Mucosa of descending colon (tissue), 3 donors: Measurements from ENCODE around the gene TMEM243. TPM values are rescaled to one million over a fixed set of nuclear protein-coding genes. Genes with fewer than 3 reads are reported as not detected.

Experiments
- ATAC-seq: fragments of 200-7000 bp; cut with Tn5 transposase; one replicate; pipeline ENCODE4 v1.9.1; 2020; ENCODE audit warnings: mild to moderate bottlenecking, moderate library complexity
- DNase-seq, 3 donors: peaks; one replicate each; pipeline ENCODE4 v3.0.0-alpha.2; 2020
- H3K36me3 ChIP-seq: fragments of 200-600 bp; one replicate; pipeline ENCODE4 v1.8.0; 2021; ENCODE audit warnings: low read depth, mild to moderate bottlenecking
- H3K4me1 ChIP-seq: fragments of 200-600 bp; one replicate; pipeline ENCODE4 v1.8.0; 2021; ENCODE audit warnings: low read depth, mild to moderate bottlenecking
- H3K4me3 ChIP-seq: fragments of 200-600 bp; one replicate; pipeline ENCODE4 v1.8.0; 2021; ENCODE audit warnings: mild to moderate bottlenecking
- H3K9me3 ChIP-seq: fragments of 200-600 bp; one replicate; pipeline ENCODE4 v1.8.0; 2021; ENCODE audit warnings: mild to moderate bottlenecking
- CTCF ChIP-seq: fragments of 200-600 bp; IDR thresholded peaks from one replicate; pipeline ENCODE4 v1.8.0; 2022; ENCODE audit warnings: antibody characterized with exemption, mild to moderate bottlenecking
- intact Hi-C, 2 donors: fragments of 100-400 bp; cut with DNase I in 1 of 2; cut with micrococcal nuclease in 1 of 2; formaldehyde crosslinking; loops; one replicate each; pipeline versions ENCODE4 v1.11.0 to v1.11.1; 2022; cut with DNase I, micrococcal nuclease
- total RNA-seq, 3 donors: library from RNA; stranded (reverse); fragmentation: NEBNext Ultra II Directional in 2 of 3; extraction: Animal tissue kit (Norgen Biotek cat#: 25700) in 2 of 3; gene quantifications; one replicate each; pipeline versions ENCODE4 v1.2.1 to v1.2.4, GENCODE V29; 2021 to 2023
- donor health status: DM: no; HTN: no; CAD: no; lungs with moderate emphysema.
- donor health status: DM: no; HTN: no; CAD: no.
- donor health status: DM: no; HTN: yes; CAD: no.

The TMEM243 gene
- total RNA-seq, 3 donors from 2014 or later: 13.8 to 17.5 (median 17.1) TPM

DNA sequence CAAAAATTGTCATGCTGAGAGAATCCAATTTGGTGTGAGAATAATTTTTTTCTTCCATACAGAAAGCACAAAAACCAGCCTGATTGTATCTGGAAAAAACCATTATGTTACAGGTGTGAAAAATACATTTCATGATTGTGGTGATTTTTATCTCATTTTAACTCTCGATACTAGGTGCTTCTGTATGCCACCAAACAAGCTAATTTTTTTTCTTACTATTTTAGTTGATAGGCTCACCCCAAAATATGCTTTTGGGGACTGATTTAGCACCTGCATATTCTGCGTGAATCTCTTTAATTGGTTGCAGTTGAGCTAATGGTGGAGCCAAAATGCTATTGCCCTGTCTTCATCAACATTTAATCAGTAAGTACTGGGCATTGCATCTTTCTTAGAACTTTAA lies 65.4 kb downstream of the TMEM243 start:
- ATAC-seq (no peak), DNase-seq (no peak)
- H3K9me3 ChIP-seq: no peaks in the 10 kb centered on the region
- no peak overlapping the region for H3K4me3 ChIP-seq
- peaks cover 35% of the 10 kb centered on the region for H3K4me1 ChIP-seq
- no peaks in the 10 kb centered on the region for H3K36me3 ChIP-seq
- intact Hi-C loops: loop anchor here in 1 of 2 donors (10.0 kb wide), 1 partner anchor 61 kb away; the partner anchor contains the start of gene TMEM243
- no peak for TF ChIP-seq CTCF

- TF ChIP-seq CTCF: no peak
- Histone ChIP-seq H3K4me3 (peak overlapping the region; percentile 52), H3K4me1 (peaks cover 35% of the 10 kb centered on the region), H3K36me3 (no peaks in the 10 kb centered on the region), H3K9me3 (no peaks in the 10 kb centered on the region)
- peak; percentile 36 for ATAC-seq
- DNase-seq: peak; percentile 55 to 61 (median 61)
- intact Hi-C loops: loop anchor here in 1 of 2 donors (10.0 kb wide), 1 partner anchor 62 kb away; the partner anchor contains the start of gene TMEM243
Measured at GRCh38 chr7:87152897-87153641, 66.5 kb downstream of the TMEM243 start.

DNA sequence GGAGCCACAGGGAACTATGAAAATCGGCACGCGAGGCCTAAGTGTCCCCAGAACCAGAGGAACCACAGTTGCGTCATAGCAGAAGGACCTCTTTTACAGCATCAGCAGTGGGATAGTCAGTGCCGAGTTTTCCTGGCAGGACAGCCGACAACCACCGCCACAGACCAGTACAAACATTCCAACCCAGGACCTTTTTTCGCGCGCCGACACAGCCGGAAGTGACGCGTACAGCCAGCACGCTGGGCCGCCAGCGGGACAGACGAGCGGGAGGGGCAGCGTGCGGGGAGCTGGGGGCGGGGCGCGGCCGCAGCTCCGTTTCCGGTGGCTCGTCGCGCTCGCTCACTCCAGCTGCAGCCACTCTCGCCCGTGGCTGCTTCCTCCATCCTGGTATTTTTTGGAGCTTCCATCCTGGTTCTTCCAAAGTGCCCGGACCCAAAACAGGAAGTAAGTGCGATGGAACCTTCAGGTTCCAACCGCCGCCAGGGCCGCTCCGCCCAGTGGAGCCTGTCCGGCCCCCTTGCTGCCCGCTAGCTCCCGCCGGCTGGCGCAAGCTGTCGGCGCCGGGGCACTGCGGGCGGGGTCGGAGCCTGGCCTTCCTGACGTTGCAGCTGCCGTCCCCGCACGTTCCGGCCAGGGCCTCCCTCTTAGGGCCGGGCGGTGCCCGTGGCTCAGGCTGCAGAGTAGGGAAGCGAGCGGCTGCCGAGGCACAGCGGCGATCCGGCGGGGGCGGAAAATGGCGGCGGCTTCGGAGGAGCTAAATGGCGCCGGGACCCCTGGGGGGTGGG lies 67.2 kb downstream of the TMEM243 start, which contains the start of gene DMTF1:
TSS of gene DMTF1 (plus strand) at position 342 of the 785 bp plus-strand sequence. CDS start 12,489 bp downstream, outside the sequence.
- no peaks in the 10 kb centered on the region for H3K9me3 ChIP-seq
- H3K4me1 ChIP-seq: peaks cover 33% of the 10 kb centered on the region
- intact Hi-C loops: loop anchor here in 1 of 2 donors (10.0 kb wide), 1 partner anchor 62 kb away; the partner anchor contains the start of gene TMEM243
- H3K4me3 ChIP-seq: peak within 1 kb of the TSS; percentile 52
- DNase-seq (peak; percentile 94 to 97 (median 95)), ATAC-seq (peak; percentile 95)
- no peaks in the 10 kb centered on the region for H3K36me3 ChIP-seq
- no peak for TF ChIP-seq CTCF

- intact Hi-C loops: loop anchor here in 1 of 2 donors (10.0 kb wide), 1 partner anchor 63 kb away; the partner anchor contains the start of gene TMEM243
- peaks cover 29% of the 10 kb centered on the region for H3K4me1 ChIP-seq
- ATAC-seq: peak; percentile 32
- H3K4me3 ChIP-seq: peak overlapping the region; percentile 52
- TF ChIP-seq CTCF: no peak
- no peaks in the 10 kb centered on the region for H3K36me3 ChIP-seq
- H3K9me3 ChIP-seq: no peaks in the 10 kb centered on the region
- no peak for DNase-seq
Measured at GRCh38 chr7:87151729-87152111, 67.8 kb downstream of the TMEM243 start.

DNA sequence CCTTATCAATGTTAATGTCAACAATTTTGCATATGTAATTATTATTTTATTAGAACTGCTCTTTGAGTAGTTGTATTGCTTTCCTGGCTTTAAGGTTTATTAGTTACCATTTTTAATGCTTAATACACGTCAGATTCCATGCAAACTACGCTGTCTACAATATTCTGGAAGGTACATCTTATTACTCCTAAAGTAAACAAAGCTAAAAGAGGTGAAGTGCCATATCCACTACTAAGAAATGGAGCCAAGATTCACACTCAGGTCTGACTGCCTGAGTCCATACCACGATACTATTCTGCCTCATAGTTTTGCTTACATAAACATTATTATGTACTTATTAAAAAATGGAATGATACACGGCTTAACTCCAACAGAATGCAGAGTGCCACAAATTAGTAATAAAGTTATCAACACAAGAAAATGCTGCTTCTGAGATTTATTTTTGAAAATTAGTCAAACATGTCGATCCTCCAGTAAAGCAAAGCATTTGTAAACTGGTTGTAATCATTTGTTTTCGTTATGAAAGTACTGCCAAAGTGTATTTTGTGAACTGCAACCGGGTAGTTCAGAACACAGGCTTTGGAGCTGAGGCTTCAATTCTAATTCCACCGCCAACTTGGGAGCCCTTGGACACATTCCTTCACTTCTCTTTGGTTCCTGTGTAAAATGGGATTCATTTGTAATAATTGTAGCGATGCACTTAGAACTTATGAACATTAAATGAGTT lies 68.4 kb downstream of the TMEM243 start:
- H3K9me3 ChIP-seq: no peaks in the 10 kb centered on the region
- intact Hi-C loops: loop anchor here in 1 of 2 donors (10.0 kb wide), 1 partner anchor 64 kb away; the partner anchor contains the start of gene TMEM243
- peaks cover 26% of the 10 kb centered on the region for H3K4me1 ChIP-seq
- TF ChIP-seq CTCF: no peak
- DNase-seq (no peak), ATAC-seq (no peak)
- no peaks in the 10 kb centered on the region for H3K36me3 ChIP-seq
- H3K4me3 ChIP-seq: no peak overlapping the region
